Neural crest cell (in vitro differentiated cells): ENCODE measurements around the gene TAGAP. TPM values are rescaled to one million over a fixed set of nuclear protein-coding genes. Genes with fewer than 3 reads are reported as not detected.

Source experiments
- DNase-seq: peaks from one replicate; pipeline ENCODE4 v3.0.0; 2021; ENCODE audit warnings: low read depth, mixed read lengths, low spot score
- H3K27ac Mint-ChIP-seq: one replicate; pipeline ENCODE4 v1.8.0; 2021; ENCODE audit warnings: mild to moderate bottlenecking, mixed read lengths; ENCODE audit not compliant: unreplicated experiment
- H3K27me3 Mint-ChIP-seq: 2 replicates; pipeline ENCODE4 v1.8.0; 2021; ENCODE audit warnings: low read depth, mild to moderate bottlenecking, mixed read lengths
- H3K36me3 Mint-ChIP-seq: 2 replicates; pipeline ENCODE4 v1.8.0; 2021; ENCODE audit warnings: low read depth, mild to moderate bottlenecking, mixed read lengths
- H3K4me1 Mint-ChIP-seq: 2 replicates; pipeline ENCODE4 v1.8.0; 2021; ENCODE audit warnings: mixed read lengths
- H3K4me3 Mint-ChIP-seq: one replicate; pipeline ENCODE4 v1.8.0; 2021; ENCODE audit warnings: mild to moderate bottlenecking, mixed read lengths
- H3K9me3 Mint-ChIP-seq: 2 replicates; pipeline ENCODE4 v1.8.0; 2021; ENCODE audit warnings: mixed read lengths
- long read RNA-seq: library from polyadenylated mRNA; unstranded; transcript quantifications from one replicate; pipeline ENCODE4 v2.0.0, GENCODE V29; 2020
- total RNA-seq: library from RNA; stranded (reverse); gene quantifications from 2 replicates; pipeline ENCODE4 v1.2.1, GENCODE V29; 2021
- TF ChIP-seq, protein P1 (sequence below): fragments of 200-600 bp; sonication (generic); conservative IDR thresholded peaks from 2 replicates; pipeline ENCODE4 v1.5.0; 2021; ENCODE audit warnings: antibody characterized with exemption, mild to moderate bottlenecking

TAGAP gene, protein sequence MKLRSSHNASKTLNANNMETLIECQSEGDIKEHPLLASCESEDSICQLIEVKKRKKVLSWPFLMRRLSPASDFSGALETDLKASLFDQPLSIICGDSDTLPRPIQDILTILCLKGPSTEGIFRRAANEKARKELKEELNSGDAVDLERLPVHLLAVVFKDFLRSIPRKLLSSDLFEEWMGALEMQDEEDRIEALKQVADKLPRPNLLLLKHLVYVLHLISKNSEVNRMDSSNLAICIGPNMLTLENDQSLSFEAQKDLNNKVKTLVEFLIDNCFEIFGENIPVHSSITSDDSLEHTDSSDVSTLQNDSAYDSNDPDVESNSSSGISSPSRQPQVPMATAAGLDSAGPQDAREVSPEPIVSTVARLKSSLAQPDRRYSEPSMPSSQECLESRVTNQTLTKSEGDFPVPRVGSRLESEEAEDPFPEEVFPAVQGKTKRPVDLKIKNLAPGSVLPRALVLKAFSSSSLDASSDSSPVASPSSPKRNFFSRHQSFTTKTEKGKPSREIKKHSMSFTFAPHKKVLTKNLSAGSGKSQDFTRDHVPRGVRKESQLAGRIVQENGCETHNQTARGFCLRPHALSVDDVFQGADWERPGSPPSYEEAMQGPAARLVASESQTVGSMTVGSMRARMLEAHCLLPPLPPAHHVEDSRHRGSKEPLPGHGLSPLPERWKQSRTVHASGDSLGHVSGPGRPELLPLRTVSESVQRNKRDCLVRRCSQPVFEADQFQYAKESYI
- total RNA-seq = not detected in 2 replicates
- long read RNA-seq = 0 reads

DNA sequence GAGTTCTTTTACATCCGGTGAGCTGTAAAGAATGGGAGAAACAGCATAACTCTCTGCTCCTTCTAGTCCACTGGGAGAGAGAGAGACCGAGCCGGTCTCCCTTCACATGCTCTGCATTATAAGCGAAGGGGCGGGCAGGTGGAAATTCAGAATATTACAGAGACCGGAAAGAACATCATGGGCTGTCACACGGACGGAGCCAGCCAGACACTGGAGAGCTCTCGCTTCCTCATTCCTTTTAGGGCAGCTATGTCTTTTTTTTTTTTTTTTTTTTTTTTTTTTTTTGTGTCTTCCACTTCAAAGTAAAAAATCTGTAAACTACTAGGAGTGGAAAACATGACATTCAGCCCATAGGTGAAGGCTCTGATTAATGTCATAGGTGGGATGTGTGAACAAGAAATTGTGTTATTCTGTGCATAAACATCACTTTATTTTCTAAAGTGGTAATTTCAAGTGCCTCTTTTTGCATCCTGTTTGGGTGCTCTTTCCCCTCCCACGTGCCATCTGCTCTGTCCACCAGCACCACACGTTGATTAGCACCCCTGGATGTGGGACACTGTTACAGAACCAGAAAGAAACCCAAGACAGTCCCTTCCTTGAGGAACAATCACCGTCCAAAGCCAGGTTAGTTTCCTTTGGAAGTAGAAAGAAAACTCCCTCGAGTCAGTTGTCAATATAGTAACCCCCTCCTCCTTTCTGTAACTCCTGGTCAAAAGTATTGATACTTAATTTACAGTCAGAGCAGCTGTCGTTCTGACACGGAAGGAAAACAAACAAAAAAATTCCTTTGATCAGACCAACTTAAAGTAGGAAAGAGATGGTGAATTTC lies at the start of gene TAGAP:
TSS of gene TAGAP (minus strand) at position 93 of the 829 bp plus-strand sequence. CDS start 845 bp downstream, outside the sequence.
- Mint-ChIP-seq H3K4me1 (no peaks in the 10 kb centered on the region), H3K4me3 (no peak within 1 kb of the TSS), H3K27me3 (peaks cover 19% of the 10 kb centered on the region), H3K27ac (peak within 1 kb of the TSS; percentile 19), H3K36me3 (no peaks in the 10 kb centered on the region), H3K9me3 (no peaks in the 10 kb centered on the region)
- DNase-seq = no peak
- TF ChIP-seq, protein P1, sequence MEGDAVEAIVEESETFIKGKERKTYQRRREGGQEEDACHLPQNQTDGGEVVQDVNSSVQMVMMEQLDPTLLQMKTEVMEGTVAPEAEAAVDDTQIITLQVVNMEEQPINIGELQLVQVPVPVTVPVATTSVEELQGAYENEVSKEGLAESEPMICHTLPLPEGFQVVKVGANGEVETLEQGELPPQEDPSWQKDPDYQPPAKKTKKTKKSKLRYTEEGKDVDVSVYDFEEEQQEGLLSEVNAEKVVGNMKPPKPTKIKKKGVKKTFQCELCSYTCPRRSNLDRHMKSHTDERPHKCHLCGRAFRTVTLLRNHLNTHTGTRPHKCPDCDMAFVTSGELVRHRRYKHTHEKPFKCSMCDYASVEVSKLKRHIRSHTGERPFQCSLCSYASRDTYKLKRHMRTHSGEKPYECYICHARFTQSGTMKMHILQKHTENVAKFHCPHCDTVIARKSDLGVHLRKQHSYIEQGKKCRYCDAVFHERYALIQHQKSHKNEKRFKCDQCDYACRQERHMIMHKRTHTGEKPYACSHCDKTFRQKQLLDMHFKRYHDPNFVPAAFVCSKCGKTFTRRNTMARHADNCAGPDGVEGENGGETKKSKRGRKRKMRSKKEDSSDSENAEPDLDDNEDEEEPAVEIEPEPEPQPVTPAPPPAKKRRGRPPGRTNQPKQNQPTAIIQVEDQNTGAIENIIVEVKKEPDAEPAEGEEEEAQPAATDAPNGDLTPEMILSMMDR = no peak

DNA sequence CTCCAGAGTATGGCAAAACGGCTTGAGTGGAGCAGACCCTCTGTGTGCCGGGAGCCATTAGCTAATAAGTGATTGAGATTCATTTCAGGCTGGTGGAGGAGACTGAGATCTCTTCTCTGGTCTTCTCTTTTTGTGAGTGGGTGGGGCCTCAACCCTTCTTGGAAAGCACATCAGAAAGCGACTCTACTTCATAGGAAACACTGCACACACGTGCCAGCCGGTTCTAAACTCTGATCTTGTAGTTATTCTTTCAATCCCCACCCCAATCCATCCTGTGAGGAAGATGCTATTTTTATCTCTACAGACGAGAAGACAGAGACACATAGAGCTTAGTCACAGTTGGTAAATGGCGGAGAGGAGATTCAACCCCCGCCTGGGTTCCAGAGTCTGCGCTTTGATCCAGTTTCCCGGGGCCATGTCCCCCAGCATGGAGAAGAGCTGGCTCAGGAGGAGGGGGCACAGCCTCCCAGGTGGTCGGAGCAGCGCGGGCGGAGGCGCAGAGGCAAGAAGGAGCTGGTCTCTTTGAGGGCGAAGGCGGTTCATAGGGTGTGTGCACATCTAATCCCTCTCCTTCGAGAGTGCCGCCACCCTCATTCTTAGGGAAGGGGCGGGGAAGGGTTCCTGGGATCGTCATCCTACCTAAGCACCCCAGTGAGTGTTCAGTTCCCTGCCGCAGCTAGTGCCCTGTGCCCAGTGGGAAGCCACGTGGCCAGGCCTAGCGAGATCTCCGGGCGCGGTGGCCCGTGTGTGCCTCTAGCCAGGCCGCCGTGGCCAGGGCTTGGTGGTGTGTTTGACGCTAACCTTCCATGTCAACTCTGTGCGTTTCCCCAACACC lies 49.0 kb upstream of the TAGAP start:
- Mint-ChIP-seq H3K9me3 (no peaks in the 10 kb centered on the region), H3K27ac (no peak overlapping the region), H3K36me3 (no peaks in the 10 kb centered on the region), H3K4me1 (peaks cover 4% of the 10 kb centered on the region), H3K4me3 (no peak overlapping the region), H3K27me3 (peaks cover 5% of the 10 kb centered on the region)
- no peak for DNase-seq
- TF ChIP-seq, protein P1 = no peak

DNA sequence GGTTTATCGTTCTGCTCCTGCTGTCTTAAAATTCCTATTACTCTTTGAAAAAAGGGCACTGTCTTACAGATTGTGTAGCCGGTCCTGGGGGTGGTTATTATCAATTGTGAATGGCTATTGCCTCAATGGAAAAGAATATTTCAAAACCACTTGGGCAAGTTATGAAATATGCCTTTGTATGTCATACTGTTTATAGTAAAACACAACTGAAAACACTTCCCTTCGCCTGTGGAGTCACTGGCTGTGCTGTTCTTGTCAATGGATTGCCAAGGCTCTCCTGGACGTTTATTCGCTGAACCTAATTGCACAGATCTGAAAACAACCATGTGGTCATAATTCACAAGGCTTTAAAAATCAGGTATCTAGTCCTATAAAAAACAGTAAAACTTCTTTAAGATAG lies 47.8 kb upstream of the TAGAP start:
- H3K27ac Mint-ChIP-seq = no peak overlapping the region
- no peak for DNase-seq

DNA sequence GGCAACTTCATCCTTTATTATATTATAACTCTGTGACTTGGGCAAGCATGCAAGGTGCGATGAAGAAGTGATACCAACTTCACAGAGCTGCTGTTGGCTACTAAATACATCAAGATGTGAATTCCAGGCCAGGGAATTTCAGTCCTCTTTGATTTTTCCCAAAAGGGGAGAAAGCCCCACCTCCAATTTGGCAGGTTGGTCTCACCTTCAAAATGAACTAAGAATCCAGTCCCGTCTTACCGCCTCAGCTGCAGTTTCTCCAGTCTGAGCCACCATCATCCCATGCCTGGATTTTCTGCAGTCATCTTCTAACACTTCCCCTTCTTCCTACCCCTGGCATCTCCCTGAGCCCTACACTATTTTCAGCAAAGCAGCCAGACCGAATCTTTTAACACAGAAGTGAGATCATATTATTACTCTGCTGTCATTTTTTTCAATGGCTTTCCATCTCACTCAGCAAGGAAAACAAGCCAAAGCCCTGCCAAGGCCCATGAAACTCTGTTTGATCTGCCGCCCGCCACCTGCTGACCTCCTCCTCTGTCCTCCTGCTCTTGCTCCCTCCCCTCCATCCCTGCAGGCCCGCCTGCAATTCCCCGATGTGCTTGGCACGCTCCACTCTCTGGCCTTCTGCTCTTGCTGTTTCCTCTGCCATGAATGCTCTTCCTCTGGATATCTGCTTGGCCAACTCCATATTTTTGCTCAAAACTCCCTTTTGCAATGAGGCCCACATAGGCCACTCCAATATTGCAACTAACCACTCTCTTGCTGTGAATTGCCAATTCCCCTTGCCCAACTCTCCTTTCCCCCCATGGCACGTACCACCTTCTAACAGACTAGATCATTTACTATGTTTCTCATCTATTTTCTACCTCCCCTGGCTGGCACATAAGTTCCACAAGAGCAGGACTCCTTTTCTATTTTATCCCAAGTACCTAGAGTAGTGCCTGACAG lies 46.0 kb upstream of the TAGAP start:
- TF ChIP-seq, protein P1 = no peak
- no peak overlapping the region for H3K4me3 Mint-ChIP-seq
- H3K27me3 Mint-ChIP-seq = peaks cover 5% of the 10 kb centered on the region
- H3K4me1 Mint-ChIP-seq = no peaks in the 10 kb centered on the region
- H3K36me3 Mint-ChIP-seq = no peaks in the 10 kb centered on the region
- no peaks in the 10 kb centered on the region for H3K9me3 Mint-ChIP-seq
- H3K27ac Mint-ChIP-seq = no peak overlapping the region
- DNase-seq = no peak

More for the DNA sequence above, 47.8 kb upstream of the TAGAP start:
- peaks cover 4% of the 10 kb centered on the region for H3K4me1 Mint-ChIP-seq
- TF ChIP-seq, protein P1 = no peak
- no peak overlapping the region for H3K4me3 Mint-ChIP-seq
- H3K9me3 Mint-ChIP-seq = no peaks in the 10 kb centered on the region
- peaks cover 5% of the 10 kb centered on the region for H3K27me3 Mint-ChIP-seq
- no peaks in the 10 kb centered on the region for H3K36me3 Mint-ChIP-seq
